Hematopoietic multipotent progenitor cell treated with erythropoietin and hydrocortisone succinate and interleukin-3 and kit ligand, for 6 days (in vitro differentiated cells): ENCODE results near the gene CSPG4.
"Not testable (repeated sequence)": the region's sequence is repeated elsewhere in the genome, so short reads cannot be mapped to it uniquely, and the experiment has no call there.

Experiments
- DNase-seq: peaks from one replicate; pipeline ENCODE4 v3.0.0-alpha.2; 2015

CSPG4 gene, protein sequence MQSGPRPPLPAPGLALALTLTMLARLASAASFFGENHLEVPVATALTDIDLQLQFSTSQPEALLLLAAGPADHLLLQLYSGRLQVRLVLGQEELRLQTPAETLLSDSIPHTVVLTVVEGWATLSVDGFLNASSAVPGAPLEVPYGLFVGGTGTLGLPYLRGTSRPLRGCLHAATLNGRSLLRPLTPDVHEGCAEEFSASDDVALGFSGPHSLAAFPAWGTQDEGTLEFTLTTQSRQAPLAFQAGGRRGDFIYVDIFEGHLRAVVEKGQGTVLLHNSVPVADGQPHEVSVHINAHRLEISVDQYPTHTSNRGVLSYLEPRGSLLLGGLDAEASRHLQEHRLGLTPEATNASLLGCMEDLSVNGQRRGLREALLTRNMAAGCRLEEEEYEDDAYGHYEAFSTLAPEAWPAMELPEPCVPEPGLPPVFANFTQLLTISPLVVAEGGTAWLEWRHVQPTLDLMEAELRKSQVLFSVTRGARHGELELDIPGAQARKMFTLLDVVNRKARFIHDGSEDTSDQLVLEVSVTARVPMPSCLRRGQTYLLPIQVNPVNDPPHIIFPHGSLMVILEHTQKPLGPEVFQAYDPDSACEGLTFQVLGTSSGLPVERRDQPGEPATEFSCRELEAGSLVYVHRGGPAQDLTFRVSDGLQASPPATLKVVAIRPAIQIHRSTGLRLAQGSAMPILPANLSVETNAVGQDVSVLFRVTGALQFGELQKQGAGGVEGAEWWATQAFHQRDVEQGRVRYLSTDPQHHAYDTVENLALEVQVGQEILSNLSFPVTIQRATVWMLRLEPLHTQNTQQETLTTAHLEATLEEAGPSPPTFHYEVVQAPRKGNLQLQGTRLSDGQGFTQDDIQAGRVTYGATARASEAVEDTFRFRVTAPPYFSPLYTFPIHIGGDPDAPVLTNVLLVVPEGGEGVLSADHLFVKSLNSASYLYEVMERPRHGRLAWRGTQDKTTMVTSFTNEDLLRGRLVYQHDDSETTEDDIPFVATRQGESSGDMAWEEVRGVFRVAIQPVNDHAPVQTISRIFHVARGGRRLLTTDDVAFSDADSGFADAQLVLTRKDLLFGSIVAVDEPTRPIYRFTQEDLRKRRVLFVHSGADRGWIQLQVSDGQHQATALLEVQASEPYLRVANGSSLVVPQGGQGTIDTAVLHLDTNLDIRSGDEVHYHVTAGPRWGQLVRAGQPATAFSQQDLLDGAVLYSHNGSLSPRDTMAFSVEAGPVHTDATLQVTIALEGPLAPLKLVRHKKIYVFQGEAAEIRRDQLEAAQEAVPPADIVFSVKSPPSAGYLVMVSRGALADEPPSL (N-terminal part only)

DNA sequence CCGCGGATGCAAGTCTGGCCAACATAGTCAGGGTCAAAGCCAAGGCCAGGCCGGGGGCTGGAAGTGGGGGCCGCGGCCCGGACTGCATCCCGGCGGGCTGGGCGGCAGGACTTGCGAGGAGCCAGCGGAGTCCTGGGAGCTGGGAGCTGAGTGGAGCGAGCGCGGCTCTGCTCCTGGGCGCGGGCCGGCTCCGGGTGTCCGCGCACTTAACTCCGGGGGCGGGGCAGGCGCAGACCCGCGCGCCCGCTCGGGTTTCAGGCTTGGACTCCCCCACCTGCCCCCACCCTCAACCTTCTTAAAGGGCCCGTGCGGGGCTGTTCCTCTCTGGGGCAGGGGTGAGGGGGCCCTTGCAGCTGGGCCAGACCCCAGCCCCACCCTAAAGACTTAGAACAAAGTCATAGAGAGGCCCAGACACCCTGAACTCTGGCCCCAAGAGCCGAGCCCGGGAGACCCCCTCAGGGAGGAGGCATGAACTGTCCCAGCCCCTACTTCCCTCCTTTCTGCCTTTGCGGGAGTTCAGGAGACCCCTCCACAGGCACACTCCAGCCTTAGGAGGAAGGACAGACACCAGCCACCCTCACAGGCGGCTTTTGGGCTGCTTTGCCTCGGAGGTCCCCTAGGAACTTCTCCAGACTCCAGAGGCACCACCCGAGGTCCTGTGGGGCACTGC lies at the start of gene CSPG4:
Gene CSPG4 (minus strand): TSS at position 181 of the 670 bp plus-strand sequence. CDS start 93 bp downstream, at position 88.
- DNase-seq = no peak

DNA sequence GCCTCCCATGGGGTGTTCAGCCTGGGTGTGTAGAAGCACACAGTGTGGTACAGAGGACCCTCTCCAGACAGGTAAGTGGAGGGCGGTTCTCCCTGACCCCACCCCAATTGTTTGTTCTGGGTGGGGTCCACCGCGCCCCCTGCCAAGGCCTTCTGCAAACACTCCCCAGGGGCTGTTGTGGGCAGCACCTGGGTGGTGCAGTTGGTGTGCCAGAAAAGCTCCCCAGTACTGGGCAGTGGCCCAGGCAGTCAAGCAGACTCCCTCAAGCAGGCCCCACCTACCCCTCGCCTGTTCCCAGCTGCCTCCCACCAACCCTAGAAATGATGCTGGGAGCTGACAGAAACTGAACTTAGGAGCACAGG lies 49.7 kb upstream of the CSPG4 start:
- DNase-seq = not testable (repeated sequence)

DNA sequence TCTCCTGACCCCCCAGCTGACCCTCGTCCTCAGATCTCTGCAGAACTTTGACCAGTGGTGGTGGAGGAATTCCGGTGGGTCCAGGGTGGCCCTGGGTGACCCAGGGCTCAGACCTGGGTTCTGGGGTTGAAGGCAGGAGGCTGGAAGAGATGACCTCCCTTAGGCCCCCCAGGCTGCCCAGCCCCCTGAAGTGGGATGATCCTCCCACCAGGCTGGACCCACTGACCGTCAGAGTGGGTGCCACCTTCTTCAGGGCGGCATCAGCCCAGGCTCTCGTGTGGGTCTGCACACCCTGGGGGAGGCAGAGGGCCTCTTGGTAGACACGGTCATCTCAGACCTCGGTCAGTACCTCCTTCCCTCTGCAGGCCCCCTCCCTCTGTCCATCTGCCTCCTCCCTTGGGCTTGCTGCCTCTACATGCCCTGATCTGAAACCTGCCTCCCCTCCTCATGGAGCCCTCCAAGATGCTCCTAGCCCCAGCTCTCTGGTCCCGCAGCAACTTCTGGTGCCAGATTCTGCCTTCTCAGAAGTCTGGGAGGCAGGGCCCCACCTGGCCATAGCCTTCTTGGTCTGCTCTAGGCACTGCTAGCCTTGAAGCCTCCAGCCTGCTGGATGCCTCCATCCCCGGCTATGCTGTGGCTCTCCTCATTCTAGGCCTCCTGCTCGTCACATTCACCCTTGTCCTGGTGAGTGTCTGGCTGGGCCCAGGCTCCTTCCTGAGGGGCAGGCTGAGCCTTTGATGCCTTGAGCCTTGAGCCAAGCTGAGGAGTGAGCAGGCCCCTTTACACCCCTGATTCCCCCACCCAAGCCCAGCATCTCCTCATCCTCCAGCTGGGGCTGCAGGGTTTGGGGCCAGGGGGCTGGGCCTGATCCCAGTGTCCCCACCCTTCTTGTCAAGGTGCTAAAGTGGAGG lies 49.1 kb upstream of the CSPG4 start:
- no peak for DNase-seq

DNA sequence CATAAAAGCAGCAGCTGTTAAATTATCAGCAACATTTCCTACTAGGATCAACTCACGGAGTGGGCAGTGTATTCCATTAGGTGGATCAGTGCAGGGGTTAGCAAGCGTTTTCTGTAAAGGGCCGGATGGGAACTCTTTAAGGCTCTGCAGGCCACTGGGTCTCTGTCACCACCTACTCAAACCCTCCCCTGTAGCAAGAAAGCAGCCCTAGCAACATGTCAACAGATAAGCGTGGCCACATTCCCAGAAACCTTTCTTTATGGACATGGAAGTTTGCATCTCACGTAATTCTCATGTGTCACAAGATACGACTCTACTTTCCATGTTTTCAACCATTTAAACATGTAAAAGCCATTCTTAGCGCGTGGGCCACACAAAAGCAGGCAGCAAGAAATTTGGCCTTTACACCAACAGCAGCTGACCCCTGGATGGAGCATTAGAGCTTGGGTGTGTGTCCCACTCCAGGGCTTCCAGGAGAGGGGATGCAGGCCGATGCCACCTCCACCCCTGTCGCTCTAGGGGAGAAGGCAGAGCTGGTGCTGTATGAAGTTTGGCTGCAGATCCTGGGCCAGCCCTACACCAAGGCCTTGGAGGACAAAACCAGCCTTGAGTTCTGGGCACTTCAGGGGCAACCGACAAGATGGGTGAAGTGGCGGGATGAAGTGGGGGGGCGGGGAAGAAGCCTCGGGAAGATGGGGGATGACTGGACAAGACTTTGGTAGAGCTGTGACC lies 48.2 kb upstream of the CSPG4 start:
- DNase-seq = no peak

DNA sequence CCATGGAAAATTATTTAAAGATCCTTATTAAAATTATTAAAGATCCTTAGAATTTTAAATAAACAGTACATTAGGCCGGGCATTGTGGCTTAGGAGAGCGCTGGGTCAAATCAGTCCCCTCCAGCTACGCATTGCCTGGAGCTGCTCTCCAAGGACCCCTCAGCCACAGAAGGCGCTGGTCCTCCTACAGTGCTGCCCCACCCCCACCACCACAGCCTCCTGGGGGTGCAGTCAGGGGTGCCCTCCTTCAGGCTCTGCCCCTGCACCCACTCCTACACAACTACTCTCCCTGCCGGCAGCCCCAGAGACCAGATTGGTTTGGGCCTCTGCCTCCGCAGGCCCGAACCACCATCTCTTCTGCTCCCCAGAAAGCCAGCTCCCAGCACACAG lies 47.5 kb upstream of the CSPG4 start:
- DNase-seq = not testable (repeated sequence)

DNA sequence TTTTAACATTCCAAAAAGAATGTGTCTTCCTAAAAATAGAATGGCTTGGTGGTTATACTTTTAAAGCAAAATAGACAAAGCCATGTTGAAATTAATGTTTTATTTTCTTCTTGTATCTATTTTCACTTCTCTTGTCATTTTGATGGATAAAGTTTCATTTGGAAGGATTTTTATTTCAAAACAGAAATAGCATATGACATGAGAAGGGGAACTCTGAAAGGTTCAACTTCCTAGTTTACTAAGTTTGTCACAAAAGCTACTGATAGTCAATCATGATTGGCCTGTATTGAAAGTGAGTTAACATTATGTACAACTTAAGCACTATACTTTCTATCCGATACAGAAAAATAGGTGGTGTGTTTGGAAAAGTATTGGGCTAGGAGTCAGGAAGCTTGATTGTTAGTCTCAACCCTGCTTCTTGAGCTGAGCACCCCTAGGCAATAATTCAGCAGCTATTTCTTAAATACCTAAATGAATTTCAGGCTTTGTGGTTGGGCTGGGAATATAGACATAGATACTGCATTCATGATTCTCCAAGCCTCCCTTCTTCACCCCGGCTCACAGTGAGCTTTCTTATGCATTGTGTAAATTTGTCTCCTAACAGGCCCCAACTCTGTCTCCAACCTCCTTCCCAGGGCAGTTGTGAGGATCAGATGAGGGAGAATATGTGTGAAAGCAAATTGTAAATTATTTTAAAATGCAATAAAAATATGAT lies 46.9 kb upstream of the CSPG4 start:
- peak; percentile 22 for DNase-seq

DNA sequence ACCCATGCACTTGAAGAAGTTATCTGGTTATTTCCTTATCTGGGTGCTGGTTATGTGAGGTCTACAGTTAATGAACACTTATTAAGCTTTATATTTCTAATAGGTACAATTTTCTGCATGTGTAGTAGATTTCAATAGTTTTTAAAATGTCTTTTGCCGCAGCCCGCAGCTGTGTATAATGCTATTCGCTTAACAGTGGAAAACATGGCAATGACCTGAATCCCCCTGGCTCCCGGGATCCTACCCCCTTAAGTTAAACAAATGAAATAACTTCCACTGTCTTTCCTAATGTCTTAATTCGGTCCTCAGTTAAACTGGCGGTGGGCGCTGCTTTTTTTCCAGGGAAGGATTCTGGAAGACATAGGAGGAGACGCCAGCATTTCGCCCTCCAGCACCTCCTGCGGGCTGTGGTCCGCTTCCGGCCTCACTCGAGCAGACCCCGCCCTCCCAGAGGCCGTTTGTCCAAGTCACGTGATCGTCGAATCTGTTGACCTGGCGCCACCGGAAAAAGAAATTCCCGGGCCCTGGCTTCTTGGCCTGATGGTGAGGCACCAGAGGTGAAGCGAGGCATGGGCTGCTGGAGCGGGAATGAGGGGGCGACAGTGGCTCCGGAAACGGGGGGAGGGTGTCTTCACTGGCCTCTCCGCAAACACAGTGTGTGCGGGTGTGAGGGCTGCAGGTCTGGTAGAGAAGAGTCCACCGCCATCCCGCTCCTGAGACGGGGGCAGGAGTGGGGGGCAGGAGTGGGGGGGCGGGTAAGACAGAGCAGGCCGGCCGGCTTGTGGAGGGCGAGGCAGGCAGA lies 45.6 kb upstream of the CSPG4 start:
- peak; percentile 96 for DNase-seq

DNA sequence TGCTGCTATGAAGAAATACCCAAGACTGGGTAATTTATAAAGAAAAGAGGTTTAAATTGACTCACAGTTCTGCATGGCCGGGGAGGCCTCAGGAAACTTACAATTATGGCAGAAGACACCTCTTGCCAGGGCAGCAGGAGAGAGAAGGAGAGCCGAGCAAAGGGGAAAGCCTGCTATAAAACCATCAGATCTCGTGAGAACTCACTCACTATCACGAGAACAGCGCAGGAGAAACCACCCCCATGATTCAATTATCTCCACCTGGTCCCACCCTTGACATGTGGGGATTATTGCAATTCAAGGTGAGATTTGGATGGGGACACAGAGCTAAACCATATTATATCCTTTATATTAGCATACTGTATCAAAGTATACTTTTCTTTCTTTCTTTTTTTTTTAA lies 42.2 kb upstream of the CSPG4 start:
- DNase-seq = not testable (repeated sequence)

DNA sequence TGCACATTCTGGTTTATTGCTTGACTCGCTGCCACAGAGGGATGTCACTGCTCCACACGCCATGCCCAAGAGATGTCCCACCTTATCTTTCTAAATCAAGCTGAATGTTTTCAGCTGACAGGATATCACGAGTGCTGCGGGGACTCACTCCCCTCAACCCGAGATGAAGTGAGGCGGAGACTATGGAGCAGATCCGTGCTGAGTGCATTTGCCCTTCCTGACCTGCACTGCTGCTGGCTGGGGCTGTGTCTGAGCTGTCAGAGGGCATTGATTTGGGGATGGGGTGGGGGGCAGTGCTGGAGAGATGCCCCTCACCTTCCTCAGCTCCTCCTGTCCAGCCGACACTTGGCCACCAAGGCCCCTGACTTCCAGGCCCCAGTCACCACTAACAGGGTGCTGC lies 40.5 kb upstream of the CSPG4 start:
- DNase-seq = no peak

DNA sequence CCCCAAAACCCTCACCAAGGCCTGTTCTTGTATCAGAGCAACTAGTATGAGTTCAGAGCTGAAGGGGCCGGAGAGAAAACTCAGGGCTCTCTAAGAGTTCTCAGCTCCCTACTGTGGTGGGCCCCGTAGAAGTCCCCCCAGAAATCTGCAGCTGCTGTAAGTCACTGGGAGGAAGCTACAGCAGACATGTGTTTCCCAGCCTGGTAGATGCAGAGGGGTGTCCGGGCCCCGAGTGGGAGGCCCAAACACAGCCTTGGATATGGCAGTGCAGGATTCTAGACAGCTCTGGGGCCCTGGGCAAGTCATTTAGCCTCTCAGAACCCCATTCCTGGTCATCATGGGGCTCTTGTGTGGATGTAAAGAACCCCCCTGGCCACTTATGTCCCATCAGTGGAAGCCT lies 39.2 kb upstream of the CSPG4 start:
- no peak for DNase-seq

DNA sequence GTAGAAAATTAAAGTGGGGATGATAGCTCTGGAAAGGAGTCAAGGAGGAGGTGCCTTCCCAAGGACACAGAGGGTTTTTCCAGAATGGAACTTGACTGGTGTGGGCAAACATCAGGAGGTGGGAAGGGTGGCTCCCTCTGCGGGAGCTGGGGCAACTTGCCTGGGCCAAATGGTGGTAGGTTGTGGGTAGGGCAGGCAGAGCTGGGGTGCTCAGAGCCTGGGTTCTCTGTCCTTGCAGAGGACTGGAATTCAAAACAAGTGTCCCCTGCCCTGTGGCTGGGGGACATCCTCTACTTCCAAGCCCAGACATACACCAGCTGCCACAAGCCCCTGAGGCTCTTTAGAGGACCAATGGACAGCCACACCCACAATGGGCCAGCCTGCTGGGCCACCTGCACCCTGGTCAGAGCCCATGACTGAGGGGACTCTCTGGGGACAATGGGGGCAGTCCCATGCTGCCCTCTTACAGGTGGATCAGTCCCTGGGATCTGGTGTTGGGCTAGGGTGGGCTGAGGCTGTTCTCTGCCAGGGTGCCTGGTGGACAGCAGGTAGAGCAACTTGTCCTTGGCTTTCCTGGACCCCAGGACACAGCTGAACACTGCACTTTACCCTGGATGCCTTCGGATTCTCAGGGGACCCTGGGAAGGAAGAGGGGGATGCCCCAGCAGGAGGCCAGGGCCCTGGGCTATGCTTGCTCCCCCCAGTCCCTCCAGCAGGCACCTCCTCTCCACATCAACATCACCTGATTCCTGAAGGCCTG lies 38.6 kb upstream of the CSPG4 start:
- no peak for DNase-seq

DNA sequence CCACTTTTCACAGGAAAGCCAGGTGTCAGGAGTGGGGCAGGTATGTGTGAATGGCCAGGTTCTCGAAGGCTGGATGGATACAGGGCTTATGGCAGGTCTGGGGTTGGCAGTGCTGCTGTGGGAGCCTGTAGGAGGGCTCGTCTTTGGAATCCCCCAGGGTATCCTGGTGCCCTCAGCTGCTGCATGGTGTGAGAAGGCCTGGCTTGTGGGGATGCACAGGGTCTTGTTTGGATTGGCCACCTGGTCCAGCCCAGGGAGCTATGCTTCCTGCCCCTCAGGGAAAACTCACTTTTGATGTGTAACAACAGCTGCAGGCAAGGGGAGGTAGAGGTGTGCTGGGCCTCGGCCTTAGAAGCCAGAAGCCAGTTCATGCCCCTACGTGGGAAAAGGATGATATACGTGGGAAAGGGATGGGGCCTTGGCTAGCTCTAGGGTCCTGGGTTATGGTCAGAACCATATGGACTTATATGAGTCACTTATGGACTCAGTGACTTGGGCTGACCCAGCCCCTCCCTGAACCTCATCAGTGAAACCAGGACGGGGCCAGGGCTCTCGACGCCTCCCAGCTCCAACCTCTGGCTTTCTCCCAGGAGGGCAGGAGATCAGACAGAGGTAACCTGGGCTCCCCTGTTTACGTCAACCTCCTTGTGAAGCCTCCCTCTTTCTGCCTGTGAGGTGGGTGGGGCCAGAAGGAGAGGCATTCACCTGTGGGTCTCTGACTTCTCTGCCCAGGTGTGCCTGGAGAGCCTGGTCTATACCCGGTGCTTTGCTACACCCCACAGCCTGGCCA lies 37.8 kb upstream of the CSPG4 start:
- DNase-seq = no peak

DNA sequence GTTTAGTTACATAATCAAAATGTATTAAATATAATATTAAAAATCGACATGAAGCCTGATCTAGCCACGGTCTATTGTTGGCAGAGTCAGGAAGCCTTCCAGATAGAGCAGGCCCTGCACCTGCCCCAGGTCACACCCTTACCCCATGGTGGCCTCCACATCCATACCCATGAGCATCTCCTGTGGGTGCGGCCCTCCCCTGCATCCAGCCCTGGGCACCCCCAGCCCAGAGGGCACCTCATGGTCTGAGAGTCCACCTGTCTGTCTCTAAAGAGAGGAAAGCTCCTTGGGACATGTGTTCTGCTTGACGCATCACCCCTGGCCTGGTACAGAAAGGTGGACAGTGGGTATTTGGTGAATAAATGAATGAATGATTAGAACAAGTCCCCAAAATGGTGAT lies 37.2 kb upstream of the CSPG4 start:
- DNase-seq = no peak

DNA sequence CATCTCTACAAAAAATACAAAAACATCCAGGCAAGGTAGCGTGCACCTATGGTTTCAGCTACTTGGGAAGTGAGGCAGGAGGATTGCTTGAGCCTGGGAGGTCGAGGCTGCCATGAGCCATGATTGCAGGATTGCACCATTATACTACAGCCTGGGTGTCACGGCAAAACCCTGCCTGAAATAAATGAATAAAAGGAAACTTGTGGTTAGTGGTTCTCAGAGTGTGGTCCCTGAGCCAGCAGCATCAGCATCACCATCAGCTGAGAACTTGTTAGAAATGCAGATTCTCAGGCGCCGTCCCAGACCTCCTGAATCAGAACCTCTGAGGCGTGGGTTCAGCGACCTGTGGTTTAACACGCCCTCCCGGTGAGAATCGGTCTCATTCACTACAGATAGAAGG lies 36.2 kb upstream of the CSPG4 start:
- not testable (repeated sequence) for DNase-seq

DNA sequence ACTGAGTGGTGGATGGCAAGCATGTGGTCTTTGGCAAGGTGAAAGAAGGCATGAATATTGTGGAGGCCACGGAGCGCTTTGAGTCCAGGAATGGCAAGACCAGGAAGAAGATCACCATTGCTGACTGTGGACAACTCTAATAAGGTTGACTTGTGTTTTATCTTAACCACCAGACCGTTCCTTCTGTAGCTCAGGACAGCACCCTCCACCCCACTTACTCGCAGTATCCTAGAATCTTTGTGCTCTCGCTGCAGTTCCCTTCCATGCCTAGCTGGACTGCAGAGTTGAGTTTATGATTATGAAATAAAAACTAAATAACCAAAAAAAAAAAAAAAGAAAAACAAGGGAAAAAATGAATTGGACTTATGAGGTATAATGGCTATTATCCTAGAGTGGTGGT lies 34.5 kb upstream of the CSPG4 start:
- DNase-seq = not testable (repeated sequence)

DNA sequence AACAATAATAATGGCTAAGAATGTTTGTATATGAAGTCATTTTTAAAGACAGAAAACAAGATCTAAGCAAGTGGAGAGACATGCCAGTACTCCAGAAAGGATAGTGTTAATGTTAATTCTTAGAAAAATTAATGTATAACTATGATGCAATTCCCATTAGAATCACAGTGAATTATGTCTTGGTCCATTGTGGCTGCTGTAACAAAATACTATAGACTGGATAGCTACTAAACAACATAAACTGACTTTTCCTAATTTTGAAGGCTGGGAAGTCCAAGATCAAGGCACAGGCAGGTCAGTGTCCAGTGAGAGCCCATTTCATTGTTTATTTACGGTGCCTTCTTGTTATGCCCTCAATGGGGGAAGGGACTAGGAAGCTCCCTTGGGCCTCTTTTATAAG lies 32.7 kb upstream of the CSPG4 start:
- DNase-seq = no peak

DNA sequence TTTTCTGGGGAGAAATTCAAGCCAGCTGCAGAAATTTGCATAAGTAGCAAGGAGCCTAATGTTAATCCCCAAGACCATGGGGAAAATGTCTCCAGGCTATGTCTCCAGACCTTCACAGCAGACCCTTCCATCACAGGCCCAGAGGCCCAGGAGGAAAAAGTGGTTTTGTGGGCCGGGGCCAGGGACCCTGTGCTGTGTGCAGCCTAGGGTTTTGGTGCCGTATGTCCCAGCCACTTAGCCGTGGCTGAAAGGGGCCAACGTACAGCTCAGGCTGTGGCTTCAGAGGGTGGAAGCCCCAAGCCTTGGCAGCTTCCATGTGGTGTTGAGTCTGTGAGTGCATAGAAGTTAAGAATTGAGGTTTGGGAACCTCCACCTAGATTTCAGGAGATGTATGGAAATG lies 29.7 kb upstream of the CSPG4 start:
- DNase-seq = not testable (repeated sequence)

DNA sequence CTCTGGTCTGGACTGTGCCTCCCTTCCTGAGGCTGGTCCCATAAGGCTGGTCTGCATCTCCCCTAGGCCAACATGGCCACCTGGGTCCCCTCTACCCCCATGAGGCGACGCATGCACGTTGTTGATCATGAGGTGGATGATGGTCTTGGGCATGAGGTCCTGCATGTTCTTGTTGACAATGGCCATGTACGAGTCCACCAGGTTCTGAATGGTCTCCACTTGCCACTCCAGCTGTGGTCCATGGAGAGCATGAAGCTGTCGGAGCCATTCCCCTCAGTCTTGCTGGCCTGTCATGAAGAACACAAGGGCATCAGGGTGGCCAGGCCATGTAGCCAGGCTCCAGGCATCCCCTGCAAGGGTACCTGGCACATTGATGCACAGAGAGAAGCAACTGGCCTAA lies 27.1 kb upstream of the CSPG4 start:
- no peak for DNase-seq
